ENCODE results near the gene EYA2.

EYA2 gene

DNA sequence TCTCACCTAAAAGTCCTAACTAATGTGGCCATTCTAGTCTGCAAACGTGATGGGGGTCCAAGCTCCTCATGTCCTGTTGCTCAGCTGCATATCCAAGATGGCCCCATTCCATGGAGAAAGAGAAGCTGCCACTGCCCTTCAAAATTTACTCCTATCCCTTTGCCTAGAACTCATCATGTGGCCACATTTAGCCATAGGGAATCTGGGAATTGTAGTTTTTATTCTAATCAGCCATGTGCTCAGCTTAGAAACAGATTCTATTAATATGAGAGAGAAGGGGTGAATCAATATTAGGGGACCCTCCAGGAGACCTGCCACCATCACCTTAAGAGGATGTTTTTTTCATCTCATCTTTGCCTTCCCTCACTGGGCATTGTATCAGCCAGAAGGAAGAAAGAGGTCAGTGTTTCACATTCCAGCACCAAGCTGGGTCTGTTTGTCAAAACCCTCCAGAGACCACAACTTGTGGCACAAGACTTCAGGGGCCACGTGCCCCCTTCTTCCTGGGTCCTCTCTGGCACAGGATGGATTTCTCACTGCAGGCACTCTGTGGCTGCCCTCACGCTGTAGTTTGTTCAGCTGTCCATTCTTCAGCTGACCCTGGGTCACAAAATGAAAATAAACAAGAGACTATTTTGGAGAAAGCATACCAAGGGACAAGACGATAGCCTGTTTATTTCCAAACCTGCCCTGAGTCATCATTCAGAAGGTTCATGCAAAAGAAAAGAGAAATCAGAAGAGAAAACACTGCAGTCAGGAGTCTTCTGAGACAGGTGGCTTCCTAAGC is 172.0 kb downstream of the EYA2 start:
- no peak for DNase-seq (ENCODE audit: low read depth)

DNA sequence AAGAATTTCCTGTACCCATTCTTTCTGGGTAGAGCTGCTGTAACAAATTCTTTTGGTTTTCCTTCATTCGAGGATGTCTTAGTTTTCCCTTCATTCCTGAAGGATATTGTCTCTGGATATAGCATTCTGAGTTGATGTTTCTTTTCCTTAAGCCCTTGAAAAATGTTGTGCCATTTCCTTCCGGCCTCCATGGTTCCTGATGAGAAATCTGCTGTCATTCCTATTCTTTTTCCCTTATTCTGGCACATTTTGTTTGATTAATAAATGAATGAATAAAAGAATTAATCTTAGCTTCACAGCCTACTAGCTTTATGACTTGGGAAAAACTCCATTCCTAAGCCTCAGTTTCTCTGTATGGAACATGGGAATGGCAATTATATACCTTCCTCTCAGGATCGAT is 173.1 kb downstream of the EYA2 start:
- DNase-seq (ENCODE audit: low read depth), result no peak

DNA sequence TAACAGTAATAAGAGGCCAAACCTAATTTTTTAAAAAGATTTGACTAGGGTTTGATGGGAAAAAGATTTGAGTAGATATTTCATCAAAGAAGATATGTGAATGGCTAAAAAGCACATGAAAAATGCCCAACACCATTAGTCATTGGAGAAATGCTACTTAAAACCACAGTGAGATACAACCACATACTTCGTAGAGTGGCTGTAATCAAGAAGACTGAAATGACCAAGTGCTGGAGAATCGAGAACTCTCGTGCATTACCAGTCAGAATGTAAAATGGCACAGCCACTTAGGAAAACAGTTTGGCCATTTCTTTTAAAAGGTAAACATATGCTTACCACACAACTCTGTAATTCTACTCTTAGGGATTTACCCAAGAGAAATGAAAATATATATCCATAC is 175.5 kb downstream of the EYA2 start:
- no peak for DNase-seq (ENCODE audit: low read depth)

DNA sequence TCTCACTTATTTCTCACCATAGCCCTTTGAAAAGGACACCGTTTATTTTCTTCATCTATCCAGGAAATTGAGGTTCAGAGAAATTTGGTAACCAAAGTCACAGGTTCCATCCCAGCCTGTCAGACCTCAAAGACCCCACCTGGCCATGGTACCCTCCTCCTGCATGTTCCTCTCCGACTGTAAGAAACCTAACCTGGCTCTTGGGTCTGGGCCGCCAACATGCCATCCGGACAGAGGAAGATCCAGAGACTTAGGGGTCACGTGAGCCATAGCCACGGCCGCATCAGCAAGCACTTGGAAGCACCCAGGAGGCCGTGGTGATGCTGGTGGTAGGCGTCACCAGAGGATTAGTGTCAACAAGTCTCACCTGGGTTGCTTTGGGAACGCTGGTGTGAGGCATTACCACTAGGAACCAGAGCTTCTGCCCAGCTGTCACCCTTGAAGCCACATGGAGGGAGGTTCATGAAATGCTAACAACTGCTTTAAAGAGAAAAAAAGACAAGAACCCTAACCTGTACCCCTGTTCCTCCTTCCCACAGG is 177.1 kb downstream of the EYA2 start:
- DNase-seq (ENCODE audit: low read depth), result no peak

DNA sequence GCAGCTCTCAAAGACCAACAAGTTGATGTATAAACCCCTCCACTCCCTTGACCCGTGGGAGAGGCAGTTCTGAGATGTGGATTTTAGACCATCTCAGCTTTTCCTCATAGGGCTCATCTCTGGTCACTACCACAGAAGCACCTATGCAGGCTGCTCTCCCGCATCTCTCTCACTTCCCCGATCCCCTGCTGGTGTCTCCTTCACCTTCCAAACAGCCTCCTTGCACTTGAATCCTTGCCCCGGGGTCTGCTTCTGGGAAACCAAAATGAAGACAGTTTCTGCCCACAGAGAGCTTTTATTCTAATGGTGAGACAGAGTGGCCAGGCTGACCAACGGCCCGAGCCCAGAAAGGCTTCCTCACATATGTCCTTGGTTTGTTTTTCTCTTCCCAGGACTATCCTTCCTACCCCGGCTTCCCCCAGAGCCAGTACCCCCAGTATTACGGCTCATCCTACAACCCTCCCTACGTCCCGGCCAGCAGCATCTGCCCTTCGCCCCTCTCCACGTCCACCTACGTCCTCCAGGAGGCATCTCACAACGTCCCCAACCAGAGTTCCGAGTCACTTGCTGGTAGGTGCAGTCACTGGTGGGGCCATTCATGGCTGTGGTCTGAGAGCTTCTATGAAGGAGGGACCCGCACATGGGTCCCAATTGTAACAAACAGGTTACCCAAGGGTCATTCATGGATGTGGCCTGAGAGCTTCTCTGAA is 179.3 kb downstream of the EYA2 start:
- no peak for DNase-seq (ENCODE audit: low read depth)

DNA sequence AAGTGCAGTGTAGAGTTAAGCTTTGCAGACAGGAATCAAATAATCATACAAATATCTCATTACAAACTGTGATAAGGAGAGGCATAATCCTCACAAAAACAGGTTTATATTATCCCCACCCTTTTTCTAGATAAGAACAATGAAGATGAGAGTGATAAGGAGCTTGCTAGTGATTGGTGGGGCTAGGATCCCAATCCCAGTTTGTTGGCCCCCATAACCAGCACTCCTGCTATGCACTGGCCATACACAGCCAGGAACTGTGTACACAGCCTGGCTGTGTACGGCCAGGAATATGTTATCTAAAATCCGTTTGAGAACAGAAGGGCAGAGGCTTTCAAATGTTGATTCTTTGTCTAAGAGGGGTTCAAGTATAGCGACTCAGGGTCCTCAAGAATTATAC is 180.6 kb downstream of the EYA2 start:
- no peak for DNase-seq (ENCODE audit: low read depth)

DNA sequence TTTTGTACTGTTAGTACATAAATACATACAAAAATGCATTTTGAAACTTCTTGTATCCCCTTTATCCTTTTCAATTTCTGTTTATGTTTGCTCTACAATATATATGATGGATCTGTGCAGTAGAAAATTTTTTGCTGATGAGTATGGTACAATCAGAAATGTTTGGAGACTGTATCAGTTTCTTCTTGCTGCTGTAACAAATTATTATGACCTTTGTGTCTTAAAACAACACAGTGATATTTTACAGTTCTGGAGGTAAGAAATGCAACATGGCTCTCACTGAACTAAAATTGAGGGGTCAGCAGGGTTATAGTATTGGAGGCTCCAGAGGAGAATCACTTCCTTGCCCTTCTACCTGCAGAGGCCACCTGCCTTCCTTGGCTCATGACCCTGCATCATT is 184.4 kb downstream of the EYA2 start:
- DNase-seq (ENCODE audit: low read depth), result no peak

DNA sequence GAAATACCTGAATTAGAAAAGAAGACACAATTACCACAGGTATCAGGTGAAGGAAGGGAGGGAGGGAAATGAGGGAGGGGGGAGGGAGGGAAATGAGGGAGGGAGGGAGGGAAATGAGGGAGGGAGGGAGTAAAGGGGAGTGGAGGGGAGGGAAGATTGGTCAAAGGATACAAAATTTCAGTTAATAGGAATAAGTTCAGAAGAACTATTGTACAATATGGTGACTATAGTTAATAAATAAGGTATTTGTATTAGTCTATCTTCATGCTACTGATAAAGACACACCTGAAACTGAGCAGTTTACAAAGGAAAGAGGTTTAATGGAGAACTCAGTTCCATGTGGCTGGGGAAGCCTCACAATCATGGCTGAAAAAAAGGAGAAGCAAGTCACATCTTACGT is 185.7 kb downstream of the EYA2 start:
- no peak for DNase-seq (ENCODE audit: low read depth)

DNA sequence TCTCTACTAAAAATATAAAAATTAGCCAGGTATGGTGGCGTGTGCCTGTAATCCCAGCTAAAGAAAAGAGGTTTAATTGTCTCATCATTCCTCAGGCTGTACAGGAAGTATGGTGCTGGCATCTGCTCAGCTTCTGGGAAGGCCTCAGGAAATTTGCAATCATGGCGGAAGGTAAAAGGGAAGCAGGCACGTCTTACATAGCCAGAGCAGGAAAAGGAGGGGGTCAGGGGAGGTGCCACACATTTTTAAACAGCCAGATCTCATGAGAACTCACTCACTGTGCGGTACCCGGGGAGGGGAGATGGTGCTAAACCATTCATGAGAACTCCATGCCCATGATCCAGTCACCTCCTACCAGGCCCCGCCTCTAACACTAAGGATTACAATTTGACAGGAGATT is 191.7 kb downstream of the EYA2 start:
- no peak for DNase-seq (ENCODE audit: low read depth)

DNA sequence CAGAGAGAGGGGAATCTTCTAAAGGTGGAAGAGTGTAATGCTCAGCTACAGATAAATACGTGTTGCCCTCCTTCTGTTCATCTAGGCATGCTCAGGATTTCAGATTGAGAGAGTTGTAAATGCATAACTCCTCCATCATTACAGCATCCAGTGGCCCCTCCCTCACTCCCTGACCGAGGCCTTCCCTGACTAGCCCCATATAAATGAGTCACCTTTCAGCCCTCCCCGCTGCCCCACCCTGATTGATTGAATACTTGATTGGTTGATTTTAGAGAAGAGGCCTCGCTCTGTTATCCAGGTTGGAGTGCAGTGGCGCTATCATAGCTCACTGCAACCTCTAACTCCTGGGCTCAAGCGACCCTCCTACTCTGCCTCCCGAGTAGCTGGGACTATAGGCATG is 193.7 kb downstream of the EYA2 start:
- DNase-seq (ENCODE audit: low read depth), result no peak

DNA sequence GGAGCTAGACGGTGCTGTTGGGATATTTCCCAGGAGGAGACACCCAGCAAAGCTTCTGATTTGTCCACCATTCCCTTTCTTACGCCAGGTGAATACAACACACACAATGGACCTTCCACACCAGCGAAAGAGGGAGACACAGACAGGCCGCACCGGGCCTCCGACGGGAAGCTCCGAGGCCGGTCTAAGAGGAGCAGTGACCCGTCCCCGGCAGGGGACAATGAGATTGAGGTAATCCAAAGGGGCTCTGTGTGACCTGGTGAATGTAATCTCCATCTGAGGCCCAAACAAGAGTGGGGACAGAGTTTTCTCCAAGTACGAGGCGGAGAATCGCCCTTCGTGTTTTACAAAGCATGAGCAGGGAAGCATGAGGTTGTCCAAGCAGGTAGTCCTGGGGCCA is 194.5 kb downstream of the EYA2 start:
- DNase-seq (ENCODE audit: low read depth), result no peak

DNA sequence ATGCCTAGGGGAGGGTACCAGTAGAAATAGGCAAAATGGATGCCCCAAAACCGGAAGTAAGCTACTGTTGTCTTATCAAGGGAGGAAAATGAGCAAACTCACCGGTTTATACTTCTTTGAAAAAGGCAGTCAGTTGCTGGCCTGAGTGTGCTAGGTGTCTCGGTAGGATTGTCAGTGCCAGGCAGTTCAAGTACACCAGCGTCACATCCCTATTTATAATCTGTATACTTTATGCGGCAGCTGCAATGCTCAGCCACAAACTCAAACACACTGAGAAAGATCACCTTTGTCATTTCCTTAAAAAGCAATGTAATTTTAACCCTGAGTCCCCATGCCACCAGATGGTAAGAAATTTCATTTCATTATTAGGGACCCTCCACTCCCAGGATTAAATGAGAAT is 196.2 kb downstream of the EYA2 start:
- no peak for DNase-seq (ENCODE audit: low read depth)

DNA sequence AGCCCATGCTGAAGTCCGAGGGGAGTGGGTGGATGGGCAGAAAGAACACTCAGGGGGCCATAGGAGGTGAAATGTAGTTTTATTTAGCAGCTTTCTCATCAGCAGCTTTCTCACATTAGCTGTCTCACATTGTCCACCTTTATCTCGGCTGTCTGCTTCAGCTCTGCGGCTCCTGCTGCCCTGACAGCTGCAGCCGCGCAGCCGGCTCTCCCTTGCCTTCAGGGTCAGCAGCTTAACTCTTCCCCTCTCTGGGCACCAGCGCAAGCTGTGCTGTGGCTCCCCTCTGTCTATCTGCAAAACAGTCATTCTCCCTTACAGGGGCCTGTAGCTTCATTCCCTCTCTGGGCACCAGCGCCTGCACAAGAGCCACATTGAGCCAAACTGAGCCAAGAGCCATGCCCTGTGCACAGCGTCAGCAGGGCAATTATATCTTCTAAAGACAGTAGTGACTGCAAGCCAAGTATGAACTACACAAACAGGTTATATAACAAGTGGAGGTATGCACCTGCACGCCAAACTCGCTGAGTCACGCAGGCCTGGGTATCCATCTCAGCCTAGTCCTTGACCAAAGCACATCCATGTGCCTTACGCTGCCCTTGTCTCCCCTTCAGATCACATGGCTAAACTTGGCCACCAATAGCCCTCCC is 198.8 kb downstream of the EYA2 start:
- no peak for DNase-seq (ENCODE audit: low read depth)

DNA sequence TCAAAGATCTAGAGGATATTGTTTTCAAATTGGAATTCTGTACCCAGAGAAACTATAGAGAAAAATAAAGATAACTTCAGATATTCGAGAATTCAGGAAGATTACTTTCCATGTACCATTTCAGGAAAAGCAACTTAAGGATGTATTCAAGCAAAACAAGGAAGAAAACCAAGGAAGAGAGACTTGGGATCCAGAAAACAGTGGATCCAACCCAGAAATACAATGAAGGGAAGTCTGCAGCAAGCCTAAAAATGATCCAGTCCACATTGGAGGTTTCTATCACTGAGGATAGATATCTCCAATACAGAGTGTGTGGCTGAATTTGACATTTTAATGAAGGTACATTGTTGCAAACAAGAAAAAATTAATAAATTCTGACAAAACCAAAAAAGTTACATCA is 201.0 kb downstream of the EYA2 start:
- no peak for DNase-seq (ENCODE audit: low read depth)

DNA sequence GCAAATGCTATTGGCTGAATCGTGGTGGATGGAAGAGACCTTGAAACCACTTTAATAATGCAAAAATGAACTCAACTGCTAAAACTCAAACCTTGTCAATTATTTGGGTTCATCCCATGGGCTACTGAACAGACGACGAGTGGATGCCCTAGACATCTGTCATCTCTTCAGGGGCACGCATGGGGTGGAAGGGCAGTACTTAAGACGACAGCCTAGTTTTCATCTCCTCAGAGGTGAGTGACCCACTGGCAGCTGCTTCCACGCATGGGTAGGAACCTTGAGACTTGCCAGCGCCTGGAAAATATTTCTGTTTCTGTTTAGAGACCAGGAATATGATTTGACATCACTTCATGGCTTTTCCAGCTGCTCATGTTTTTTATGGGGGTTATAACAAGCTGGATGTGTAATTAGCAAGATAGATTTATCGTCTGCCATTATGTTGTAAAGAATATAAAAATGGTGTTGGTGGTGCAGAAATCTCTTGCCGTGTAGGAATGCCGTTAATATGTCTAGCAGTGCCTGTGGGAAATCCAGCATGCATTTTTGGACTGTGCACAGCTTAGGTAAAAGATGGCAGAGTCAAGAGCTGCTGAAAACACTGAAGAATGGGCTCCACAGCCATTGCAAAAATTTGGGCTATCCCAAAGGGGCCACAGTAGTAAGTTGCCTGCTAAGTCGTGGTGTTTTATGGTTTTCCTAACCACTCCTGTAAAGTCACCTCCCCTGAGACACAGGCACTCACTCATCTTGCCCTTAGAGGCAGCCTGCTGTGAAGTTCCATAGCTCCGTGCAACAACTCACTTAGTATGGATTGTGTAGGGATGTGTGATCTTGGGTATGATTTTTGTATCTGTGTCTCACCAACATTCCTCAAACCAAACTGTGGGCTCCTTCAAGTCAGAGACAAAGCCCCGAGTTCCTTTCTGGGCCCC is 203.3 kb downstream of the EYA2 start:
- no peak for DNase-seq (ENCODE audit: low read depth)

DNA sequence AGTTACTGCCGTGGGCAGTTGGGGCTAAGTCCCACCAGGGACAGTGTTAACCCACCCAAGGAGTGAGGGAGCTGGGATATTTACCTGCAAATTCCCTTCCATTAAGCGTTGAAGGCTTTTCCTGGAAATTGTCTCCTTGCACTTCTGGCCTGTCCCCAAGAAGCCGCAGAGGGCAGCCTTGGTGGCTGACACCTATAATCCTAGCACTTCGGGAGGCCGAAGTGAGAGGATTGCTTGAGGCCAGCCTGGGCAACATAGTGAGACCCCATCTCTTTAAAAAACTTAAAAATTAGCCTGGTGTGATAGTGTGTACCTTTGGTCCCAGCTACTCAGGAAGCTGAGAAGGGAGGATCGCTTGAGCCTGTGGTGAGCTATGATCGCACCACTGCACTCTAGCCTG is 204.4 kb downstream of the EYA2 start:
- DNase-seq (ENCODE audit: low read depth), result no peak

DNA sequence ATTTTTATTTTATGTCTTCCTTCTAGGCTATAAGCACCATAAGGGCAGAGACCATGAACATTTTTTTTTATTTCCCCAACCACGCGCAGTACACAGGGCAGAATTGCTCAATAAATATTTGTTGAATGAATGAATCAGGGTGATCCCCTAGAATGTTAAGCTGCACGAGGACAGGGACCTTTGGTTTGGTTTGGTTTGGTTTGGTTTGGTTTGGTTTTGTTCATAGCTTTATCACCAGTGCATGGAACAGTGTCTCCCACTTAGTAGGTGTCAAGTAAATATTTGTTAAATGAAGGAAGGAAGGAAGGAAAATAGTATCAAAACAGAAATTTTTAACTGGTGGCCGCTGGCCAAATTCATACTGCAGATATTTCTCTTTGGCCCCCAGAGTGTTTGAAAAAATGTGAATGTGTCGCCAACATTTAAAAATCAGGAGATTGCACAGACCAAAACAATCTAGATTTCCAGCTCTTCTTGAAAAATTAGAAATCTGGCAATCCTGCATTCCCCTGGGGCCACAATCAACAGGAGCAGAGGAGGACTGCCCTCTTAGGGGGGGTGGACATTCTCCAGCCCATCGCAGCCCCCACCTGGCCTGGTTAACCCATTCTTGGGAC is 205.3 kb downstream of the EYA2 start:
- DNase-seq (ENCODE audit: low read depth), result no peak

DNA sequence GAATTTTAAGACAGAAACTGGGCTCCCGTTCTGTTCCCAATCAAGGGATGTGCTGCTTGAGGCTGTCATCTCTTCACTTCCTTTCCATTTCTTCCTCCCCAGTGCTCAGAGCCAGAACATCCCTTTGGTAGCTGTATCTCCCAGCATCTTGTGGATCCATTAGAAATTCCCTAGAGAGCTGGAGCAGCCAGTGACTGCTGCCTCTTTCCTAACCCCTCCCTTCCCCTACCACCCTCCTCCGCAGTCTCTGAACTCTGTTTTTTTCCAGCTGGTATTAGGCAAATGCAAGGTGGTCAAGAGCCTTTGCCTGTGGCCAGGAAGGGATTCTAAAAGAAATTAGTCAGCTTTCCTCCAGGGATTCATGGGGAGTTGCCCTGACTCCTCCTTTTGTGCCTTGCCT is 208.0 kb downstream of the EYA2 start:
- no peak for DNase-seq (ENCODE audit: low read depth)

DNA sequence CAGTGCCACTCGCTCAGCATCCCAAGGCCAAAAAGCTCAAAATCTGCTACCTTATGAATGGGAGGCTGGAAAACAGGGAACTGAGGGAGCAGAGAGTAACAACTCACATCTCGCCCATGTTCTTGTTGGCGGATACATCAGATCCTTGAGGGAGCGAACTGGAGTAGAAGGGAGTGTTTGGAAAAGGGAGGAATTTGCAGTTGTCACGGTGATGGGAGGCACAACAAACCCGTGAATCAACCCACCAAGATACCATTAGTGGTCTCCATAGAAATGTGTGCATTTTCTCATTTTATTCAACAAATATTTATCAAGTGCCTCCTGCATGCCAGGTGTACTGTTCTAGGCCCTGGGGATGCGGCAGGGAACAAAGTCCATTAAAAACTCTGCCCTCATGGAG is 212.1 kb downstream of the EYA2 start:
- DNase-seq (ENCODE audit: low read depth), result no peak

DNA sequence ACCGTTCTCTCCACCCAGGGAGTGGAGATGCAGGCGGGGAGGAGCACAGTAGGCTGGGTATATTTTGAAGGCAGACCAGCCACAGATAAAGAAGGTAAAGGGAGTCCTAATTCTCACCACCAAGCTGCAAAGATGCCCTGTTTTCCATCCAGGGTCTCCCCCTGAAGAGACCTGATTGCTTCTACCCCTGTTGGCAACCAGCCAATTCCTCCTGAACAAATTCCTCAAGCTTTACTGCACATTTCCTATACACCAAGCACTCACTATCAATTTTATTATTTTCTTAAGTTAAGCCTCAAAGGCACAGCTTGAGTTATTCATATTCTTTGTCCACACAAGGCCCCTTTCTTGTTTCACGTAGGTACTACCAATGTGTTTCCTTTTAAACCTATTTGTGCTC is 214.4 kb downstream of the EYA2 start:
- no peak for DNase-seq (ENCODE audit: low read depth)

DNA sequence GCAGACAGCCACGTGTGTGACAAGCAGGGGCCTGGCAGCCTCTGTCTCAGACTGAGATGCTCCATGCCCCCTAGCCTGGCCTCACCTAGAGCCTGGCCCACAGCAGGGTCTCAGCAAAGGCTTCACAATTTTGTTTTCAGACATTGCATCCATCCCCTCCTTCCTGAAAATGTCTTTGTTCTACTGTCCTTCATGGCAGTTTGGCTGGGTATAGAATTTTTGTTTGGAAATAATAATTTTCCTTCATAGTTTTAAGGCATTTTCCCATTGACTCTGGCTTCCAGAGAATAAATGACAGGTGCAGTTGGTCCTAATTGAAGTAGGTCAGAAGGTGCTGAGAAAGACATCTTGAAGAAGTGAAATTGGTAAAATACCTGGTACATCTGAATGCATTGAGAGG is 216.2 kb downstream of the EYA2 start:
- no peak for DNase-seq (ENCODE audit: low read depth)

DNA sequence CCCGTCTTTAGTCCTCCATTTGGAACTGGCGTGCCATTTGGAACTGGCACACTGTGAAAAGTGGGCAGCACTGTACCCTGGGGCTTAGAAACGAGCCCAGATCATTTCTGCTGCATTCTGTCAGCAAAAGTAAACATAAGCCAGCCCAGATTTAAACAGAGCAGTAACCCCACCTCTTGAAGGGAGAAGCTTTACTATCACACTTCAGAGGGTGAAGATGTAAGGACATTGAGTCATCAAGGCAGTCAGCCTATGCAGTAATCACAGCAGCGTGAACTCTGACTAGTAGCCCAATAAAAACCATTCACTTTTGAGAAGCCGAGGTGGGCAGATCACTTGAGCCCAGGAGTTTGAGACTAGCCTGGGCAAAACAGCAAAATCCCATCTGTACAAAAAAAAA is 216.9 kb downstream of the EYA2 start:
- no peak for DNase-seq (ENCODE audit: low read depth)

All from activated T-helper 9 cell treated with anti-CD3 and anti-CD28 coated beads, Interleukin-2, amount 50 U/mL, for 16 hours (primary cell).